ENCODE data around the gene TBC1D10A. TPM values are rescaled to one million over a fixed set of nuclear protein-coding genes. Genes with fewer than 3 reads are reported as not detected.

The TBC1D10A gene
- total RNA-seq, 2 donors from 2014 or later = 34.3 to 35.8 TPM

DNA sequence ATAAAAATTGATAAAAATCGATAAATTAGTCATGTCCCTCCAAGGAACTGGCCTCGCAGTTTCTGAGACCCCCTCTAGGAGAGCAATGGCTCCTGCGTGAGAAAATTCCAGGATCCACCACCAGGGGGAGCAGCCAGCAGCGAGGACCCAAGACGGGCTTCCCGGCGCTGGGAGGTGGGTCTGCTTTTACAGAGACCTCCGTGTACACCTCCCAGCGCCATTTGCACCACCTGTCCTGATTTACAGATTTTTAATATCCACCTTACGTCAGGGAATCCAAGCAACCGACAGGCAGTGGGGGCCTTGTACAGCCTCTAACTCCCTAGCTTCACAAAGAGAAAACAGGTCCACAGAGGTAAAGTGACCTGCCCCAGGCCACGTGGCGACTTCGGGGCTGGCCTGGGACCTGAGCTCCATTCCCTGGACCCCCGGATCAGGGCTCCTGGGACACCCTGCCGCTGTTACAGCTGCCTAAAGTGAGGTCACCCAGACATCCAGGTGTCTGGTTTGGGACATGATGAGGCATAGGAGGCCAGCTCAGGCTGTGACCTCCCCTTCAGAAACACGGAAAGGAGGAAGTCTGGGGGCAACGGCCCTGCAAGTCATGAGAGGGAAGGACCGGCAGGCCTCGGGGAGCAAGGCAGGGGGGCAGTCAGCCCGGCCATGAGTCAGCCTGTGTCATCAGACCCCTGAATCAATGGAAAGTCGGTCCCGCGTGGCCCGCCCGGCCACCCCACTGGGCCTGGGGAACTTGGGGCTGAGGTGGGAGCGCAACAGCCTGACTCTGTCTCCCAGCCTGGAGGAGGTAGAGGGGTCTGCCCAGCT lies 63.6 kb downstream of the TBC1D10A start:
- H3K27me3 ChIP-seq = no peaks in the 10 kb centered on the region
- H3K4me3 ChIP-seq = no peak overlapping the region
- DNase-seq = peak; percentile 85
- no peaks in the 10 kb centered on the region for H3K9me3 ChIP-seq
- no peaks in the 10 kb centered on the region for H3K4me1 ChIP-seq
- peak overlapping the region in 1 of 2 donors; percentile 32 for H3K9ac ChIP-seq (ENCODE audit: low read depth in 2 of 2, low read length in 2 of 2)
- peak; percentile 99 for TF ChIP-seq CTCF (IDR thresholded peaks at IDR 0.05)
- intact Hi-C loops (cut with DNase I) = loop anchor here (2.0 to 10.0 kb wide), 3 partner anchors 24 to 222 kb away; partner anchors contain the start of gene RNF215
- H3K36me3 ChIP-seq = no peaks in the 10 kb centered on the region
- no peak overlapping the region for H3K27ac ChIP-seq

DNA sequence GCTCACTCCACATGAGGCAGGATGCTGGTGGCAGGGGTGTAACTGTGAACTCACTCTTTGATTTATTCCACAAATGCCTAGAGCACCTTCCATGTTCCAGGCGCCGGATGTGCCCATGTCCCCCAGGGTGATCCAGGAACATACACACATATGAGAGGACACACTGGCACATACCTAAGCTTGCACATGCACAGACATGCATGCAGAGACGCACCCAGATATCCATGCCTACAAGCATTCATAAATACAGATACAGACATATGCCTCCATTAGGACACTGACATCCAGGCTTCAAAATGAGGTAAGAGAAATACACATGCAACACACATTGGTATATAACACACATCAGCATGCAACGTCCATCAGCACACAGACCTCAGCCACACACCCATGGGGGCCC lies 64.6 kb downstream of the TBC1D10A start:
- Histone ChIP-seq H3K4me3 (no peak overlapping the region), H3K27me3 (no peaks in the 10 kb centered on the region), H3K27ac (no peak overlapping the region), H3K9me3 (no peaks in the 10 kb centered on the region), H3K36me3 (no peaks in the 10 kb centered on the region), H3K9ac (ENCODE audit: low read depth in 2 of 2, low read length in 2 of 2) (no peak overlapping the region), H3K4me1 (peaks cover under 1% of the 10 kb centered on the region)
- intact Hi-C loops (cut with DNase I) = loop anchor here (2.0 to 10.0 kb wide), 3 partner anchors 25 to 223 kb away; partner anchors contain the start of gene RNF215
- DNase-seq = no peak
- no peak for TF ChIP-seq CTCF (IDR thresholded peaks at IDR 0.05)

DNA sequence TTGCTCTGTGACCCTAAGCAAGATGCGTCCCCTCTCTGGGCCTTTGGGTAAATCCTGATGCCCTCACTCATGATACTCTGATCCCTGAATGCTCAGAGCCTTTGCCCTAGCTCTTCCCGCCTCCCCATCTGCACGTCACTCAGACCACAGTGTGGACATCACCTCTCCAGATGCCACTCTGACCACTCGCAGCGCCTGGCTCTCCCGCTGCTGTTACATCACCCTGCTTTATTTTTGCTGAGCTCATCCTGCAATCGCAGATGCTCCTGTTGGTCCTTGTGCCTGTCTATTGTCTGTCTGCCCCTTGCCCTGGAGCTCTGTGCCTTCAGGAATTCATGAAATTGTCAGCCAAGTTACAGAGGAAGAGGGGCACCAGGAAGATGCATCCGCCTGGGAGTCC lies 65.6 kb downstream of the TBC1D10A start:
- Histone ChIP-seq H3K27me3 (no peaks in the 10 kb centered on the region), H3K4me1 (peaks cover 5% of the 10 kb centered on the region), H3K9me3 (no peaks in the 10 kb centered on the region), H3K9ac (ENCODE audit: low read depth in 2 of 2, low read length in 2 of 2) (no peak overlapping the region), H3K4me3 (no peak overlapping the region), H3K27ac (no peak overlapping the region), H3K36me3 (no peaks in the 10 kb centered on the region)
- DNase-seq = no peak
- TF ChIP-seq CTCF (IDR thresholded peaks at IDR 0.05) = no peak
- intact Hi-C loops (cut with DNase I) = loop anchor here (5.0 to 10.0 kb wide), 2 partner anchors 126 to 224 kb away; partner anchors contain the start of gene RNF215

GRCh38 chr22:30260682-30261081 lies 66.1 kb downstream of the TBC1D10A start:
- Histone ChIP-seq H3K9me3 (no peaks in the 10 kb centered on the region), H3K4me3 (no peak overlapping the region), H3K27ac (no peak overlapping the region), H3K27me3 (no peaks in the 10 kb centered on the region), H3K36me3 (no peaks in the 10 kb centered on the region), H3K9ac (ENCODE audit: low read depth in 2 of 2, low read length in 2 of 2) (no peak overlapping the region), H3K4me1 (peaks cover 5% of the 10 kb centered on the region)
- no peak for TF ChIP-seq CTCF (IDR thresholded peaks at IDR 0.05)
- no peak for DNase-seq
- intact Hi-C loops (cut with DNase I) = loop anchor here (5.0 to 10.0 kb wide), 2 partner anchors 127 to 224 kb away; partner anchors contain the start of gene RNF215

DNA sequence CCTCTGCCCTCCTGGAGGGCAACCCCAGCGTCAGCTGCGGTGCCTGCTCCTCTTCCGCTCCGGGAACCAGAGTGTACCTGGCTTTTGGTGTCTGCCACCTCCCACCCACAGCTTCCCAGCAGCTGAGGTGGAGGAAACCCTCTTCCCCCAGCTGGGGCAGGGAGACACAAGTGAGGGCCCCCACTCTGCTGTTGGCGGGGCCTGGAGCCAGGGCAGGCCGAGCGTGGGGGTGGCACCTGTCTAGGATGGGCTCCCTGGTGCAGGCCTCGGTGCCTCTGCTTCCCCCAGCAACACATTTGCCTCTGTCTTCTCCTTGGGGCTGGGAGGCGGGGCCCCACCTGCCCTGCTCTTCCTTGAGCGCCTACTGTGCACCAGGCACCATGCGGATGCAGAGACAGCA lies 66.5 kb downstream of the TBC1D10A start:
- no peak for TF ChIP-seq CTCF (IDR thresholded peaks at IDR 0.05)
- Histone ChIP-seq H3K27me3 (no peaks in the 10 kb centered on the region), H3K27ac (no peak overlapping the region), H3K9me3 (no peaks in the 10 kb centered on the region), H3K4me3 (no peak overlapping the region), H3K4me1 (peaks cover 5% of the 10 kb centered on the region), H3K36me3 (no peaks in the 10 kb centered on the region), H3K9ac (ENCODE audit: low read depth in 2 of 2, low read length in 2 of 2) (no peak overlapping the region)
- intact Hi-C loops (cut with DNase I) = loop anchor here (5.0 to 10.0 kb wide), 2 partner anchors 127 to 225 kb away; partner anchors contain the start of gene RNF215
- DNase-seq = no peak

Data from colonic mucosa (tissue), 4 donors.